ENCODE measurements around the gene IQCC.

IQCC gene

DNA sequence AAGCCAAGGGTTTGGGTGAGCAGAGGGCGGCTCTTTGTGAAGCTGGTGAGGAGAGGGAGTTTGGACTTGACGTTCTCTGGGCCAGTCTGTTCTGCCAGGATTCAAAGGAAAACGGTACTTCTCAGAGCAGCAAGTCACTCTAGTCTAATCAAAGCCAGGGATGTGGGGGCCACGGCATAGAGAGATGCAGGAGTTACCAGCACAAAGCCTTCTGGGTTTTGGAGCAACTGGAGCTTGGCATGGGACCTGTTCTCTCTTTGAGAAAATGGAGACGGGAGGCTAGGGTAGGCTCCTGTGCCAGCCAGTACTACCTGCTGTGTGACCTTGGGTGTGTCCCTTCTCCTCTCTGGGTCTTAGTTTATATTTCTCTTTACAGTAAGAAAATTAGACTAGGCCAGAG, 23.9 kb upstream of the IQCC start:
- Histone ChIP-seq H3K79me1 (replicated peaks; ENCODE audit: low read length, poor library complexity, severe bottlenecking) (peaks cover 5% of the 10 kb centered on the region), H3K4me2 (ENCODE audit: low read length, poor library complexity, severe bottlenecking) (peak overlapping the region; percentile 89), H3K36me3 (ENCODE audit: control insufficient read depth in 1 of 2, insufficient read depth in 2 of 2, low read depth in 1 of 2, low read length in 2 of 2) (peaks cover 27 to 50% of the 10 kb centered on the region in 2 experiments), H2AK5ac (ENCODE audit: low read length, severe bottlenecking) (no peak overlapping the region), H3K9me3 (ENCODE audit: control insufficient read depth, low read length) (no peaks in the 10 kb centered on the region), H3K4ac (ENCODE audit: low read depth in 1 of 2, low read length in 2 of 2) (no peak overlapping the region), H3K18ac (ENCODE audit: low read depth in 1 of 2, low read length in 2 of 2) (no peak overlapping the region), H3K27me3 (ENCODE audit: control insufficient read depth in 1 of 2, insufficient read depth in 1 of 2, low read length in 2 of 2) (no peaks in the 10 kb centered on the region), H3K23ac (ENCODE audit: low read length in 2 of 2) (no peak overlapping the region), H3K4me1 (ENCODE audit: control insufficient read depth, insufficient read depth, low read depth, low read length) (peaks cover 18% of the 10 kb centered on the region), H3K14ac (ENCODE audit: low read length in 2 of 2) (no peak overlapping the region), H2BK5ac (ENCODE audit: low read depth, low read length, poor library complexity, severe bottlenecking) (no peak overlapping the region), H2BK15ac (ENCODE audit: low read depth, poor library complexity, severe bottlenecking) (no peak overlapping the region), H2BK120ac (ENCODE audit: low read depth, low read length) (no peak overlapping the region), H2AFZ (ENCODE audit: low read depth, low read length) (no peak overlapping the region), H4K8ac (ENCODE audit: low read length) (no peak overlapping the region), H3K27ac (ENCODE audit: low read length, poor library complexity, severe bottlenecking) (no peak overlapping the region), H4K91ac (ENCODE audit: low read length) (no peak overlapping the region), H2BK12ac (ENCODE audit: low read length in 2 of 2) (no peak overlapping the region), H3K9ac (ENCODE audit: low read length) (peak overlapping the region; percentile 100), H3K4me3 (ENCODE audit: insufficient read depth in 1 of 2, low read depth in 1 of 2, low read length in 2 of 2) (peak overlapping the region in 1 of 2 experiments; percentile 96)
- WGBS, result 94% methylated on average over 5 of the region's 5 CpGs
- no peak for DNase-seq

DNA sequence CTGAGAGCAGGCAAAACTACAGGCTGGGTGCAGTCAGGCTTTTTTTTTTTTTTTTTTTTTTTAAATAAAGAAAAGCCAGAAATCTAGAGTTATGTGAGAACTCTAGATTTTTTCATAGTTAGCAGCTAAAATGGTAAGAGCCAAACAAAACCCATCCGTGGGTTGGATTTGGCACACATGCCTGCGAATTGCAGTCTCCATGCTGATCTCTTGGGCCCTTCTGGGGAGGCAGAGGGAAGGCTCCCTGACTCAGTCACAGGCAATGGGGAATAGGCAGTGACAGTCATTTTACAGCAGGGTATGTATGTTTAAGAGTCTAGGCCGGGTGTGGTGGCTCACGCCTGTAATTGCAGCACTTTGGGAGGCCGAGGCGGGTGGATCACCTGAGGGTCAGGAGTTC, 23.4 kb upstream of the IQCC start:
- no peak overlapping the region for H2AK5ac ChIP-seq (ENCODE audit: low read length, severe bottlenecking)
- peak overlapping the region; percentile 1 to 96 for H3K4me3 ChIP-seq (ENCODE audit: insufficient read depth in 1 of 2, low read depth in 1 of 2, low read length in 2 of 2)
- peaks cover 18% of the 10 kb centered on the region for H3K4me1 ChIP-seq (ENCODE audit: control insufficient read depth, insufficient read depth, low read depth, low read length)
- peak overlapping the region in 1 of 2 experiments; percentile 37 for H3K18ac ChIP-seq (ENCODE audit: low read depth in 1 of 2, low read length in 2 of 2)
- no peak overlapping the region for H2AFZ ChIP-seq (ENCODE audit: low read depth, low read length)
- H3K27ac ChIP-seq (ENCODE audit: low read length, poor library complexity, severe bottlenecking), result no peak overlapping the region
- no peak overlapping the region for H3K14ac ChIP-seq (ENCODE audit: low read length in 2 of 2)
- no peak overlapping the region for H3K4ac ChIP-seq (ENCODE audit: low read depth in 1 of 2, low read length in 2 of 2)
- no peak overlapping the region for H2BK5ac ChIP-seq (ENCODE audit: low read depth, low read length, poor library complexity, severe bottlenecking)
- H3K4me2 ChIP-seq (ENCODE audit: low read length, poor library complexity, severe bottlenecking), result peak overlapping the region; percentile 18
- H3K79me1 ChIP-seq (replicated peaks; ENCODE audit: low read length, poor library complexity, severe bottlenecking), result peaks cover 5% of the 10 kb centered on the region
- no peak for DNase-seq
- H2BK120ac ChIP-seq (ENCODE audit: low read depth, low read length), result peak overlapping the region; percentile 15
- H3K9ac ChIP-seq (ENCODE audit: low read length), result peak overlapping the region; percentile 100
- H2BK15ac ChIP-seq (ENCODE audit: low read depth, poor library complexity, severe bottlenecking), result no peak overlapping the region
- no peak overlapping the region for H4K8ac ChIP-seq (ENCODE audit: low read length)
- H2BK12ac ChIP-seq (ENCODE audit: low read length in 2 of 2), result no peak overlapping the region
- no peaks in the 10 kb centered on the region for H3K9me3 ChIP-seq (ENCODE audit: control insufficient read depth, low read length)
- WGBS, result 98% methylated on average over 6 of the region's 6 CpGs
- peaks cover 30 to 53% of the 10 kb centered on the region in 2 experiments for H3K36me3 ChIP-seq (ENCODE audit: control insufficient read depth in 1 of 2, insufficient read depth in 2 of 2, low read depth in 1 of 2, low read length in 2 of 2)
- H3K27me3 ChIP-seq (ENCODE audit: control insufficient read depth in 1 of 2, insufficient read depth in 1 of 2, low read length in 2 of 2), result no peaks in the 10 kb centered on the region
- no peak overlapping the region for H4K91ac ChIP-seq (ENCODE audit: low read length)
- peak overlapping the region in 1 of 2 experiments; percentile 34 for H3K23ac ChIP-seq (ENCODE audit: low read length in 2 of 2)

DNA sequence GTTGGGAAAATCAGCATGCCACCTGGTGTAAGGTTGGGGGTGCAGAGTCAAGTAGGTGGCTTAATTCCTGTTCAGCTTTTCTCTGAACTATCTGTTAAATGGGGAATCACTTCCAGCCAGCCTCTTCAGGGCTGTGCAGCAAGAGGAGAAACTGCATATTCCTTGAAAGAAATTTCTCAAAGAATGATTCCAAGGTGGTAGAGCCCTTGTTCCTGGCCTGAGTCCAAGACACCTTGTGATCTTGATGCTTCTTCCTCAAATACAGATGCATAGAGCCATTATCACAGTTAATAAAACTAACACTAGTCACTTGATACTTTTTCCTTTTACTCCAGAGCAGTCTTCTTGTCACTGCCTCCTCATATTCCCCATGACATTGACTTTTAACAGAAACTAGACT, 20.8 kb upstream of the IQCC start:
- no peaks in the 10 kb centered on the region for H3K9me3 ChIP-seq (ENCODE audit: control insufficient read depth, low read length)
- H4K91ac ChIP-seq (ENCODE audit: low read length), result no peak overlapping the region
- peaks cover 18% of the 10 kb centered on the region for H3K4me1 ChIP-seq (ENCODE audit: control insufficient read depth, insufficient read depth, low read depth, low read length)
- H3K4me2 ChIP-seq (ENCODE audit: low read length, poor library complexity, severe bottlenecking), result no peak overlapping the region
- H3K14ac ChIP-seq (ENCODE audit: low read length in 2 of 2), result no peak overlapping the region
- H3K9ac ChIP-seq (ENCODE audit: low read length), result no peak overlapping the region
- H2BK5ac ChIP-seq (ENCODE audit: low read depth, low read length, poor library complexity, severe bottlenecking), result no peak overlapping the region
- H3K23ac ChIP-seq (ENCODE audit: low read length in 2 of 2), result no peak overlapping the region
- H2BK15ac ChIP-seq (ENCODE audit: low read depth, poor library complexity, severe bottlenecking), result no peak overlapping the region
- no peak overlapping the region for H3K27ac ChIP-seq (ENCODE audit: low read length, poor library complexity, severe bottlenecking)
- H2AK5ac ChIP-seq (ENCODE audit: low read length, severe bottlenecking), result no peak overlapping the region
- H3K4ac ChIP-seq (ENCODE audit: low read depth in 1 of 2, low read length in 2 of 2), result no peak overlapping the region
- DNase-seq, result no peak
- no peak overlapping the region for H2AFZ ChIP-seq (ENCODE audit: low read depth, low read length)
- H3K18ac ChIP-seq (ENCODE audit: low read depth in 1 of 2, low read length in 2 of 2), result no peak overlapping the region
- H3K79me1 ChIP-seq (replicated peaks; ENCODE audit: low read length, poor library complexity, severe bottlenecking), result peaks cover 16% of the 10 kb centered on the region
- no peaks in the 10 kb centered on the region for H3K27me3 ChIP-seq (ENCODE audit: control insufficient read depth in 1 of 2, insufficient read depth in 1 of 2, low read length in 2 of 2)
- peak overlapping the region in 1 of 2 experiments; percentile 46 for H3K4me3 ChIP-seq (ENCODE audit: insufficient read depth in 1 of 2, low read depth in 1 of 2, low read length in 2 of 2)
- H2BK12ac ChIP-seq (ENCODE audit: low read length in 2 of 2), result no peak overlapping the region
- peaks cover 51 to 79% of the 10 kb centered on the region in 2 experiments for H3K36me3 ChIP-seq (ENCODE audit: control insufficient read depth in 1 of 2, insufficient read depth in 2 of 2, low read depth in 1 of 2, low read length in 2 of 2)
- no peak overlapping the region for H2BK120ac ChIP-seq (ENCODE audit: low read depth, low read length)
- no peak overlapping the region for H4K8ac ChIP-seq (ENCODE audit: low read length)

DNA sequence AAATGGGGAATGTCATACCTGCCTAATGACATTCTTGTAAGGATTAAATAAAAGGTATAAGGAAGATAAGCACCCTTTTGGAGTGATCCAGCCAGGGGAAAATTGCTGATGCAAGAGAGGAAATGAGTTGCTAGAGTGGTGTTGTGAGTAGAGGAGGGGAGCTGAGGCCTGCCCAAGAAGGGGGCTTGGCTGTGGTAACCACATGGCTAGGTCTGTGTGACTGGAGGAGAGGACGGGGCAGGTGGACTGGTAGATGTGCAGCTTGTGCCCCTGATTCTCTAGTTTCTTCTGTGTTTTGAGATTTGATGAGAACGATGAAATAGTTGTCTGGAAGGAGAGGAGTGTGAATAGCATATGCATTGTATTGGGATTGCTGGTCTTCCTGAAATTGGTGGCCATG, 19.4 kb upstream of the IQCC start:
- H3K9ac ChIP-seq (ENCODE audit: low read length), result peak overlapping the region; percentile 14
- no peaks in the 10 kb centered on the region for H3K9me3 ChIP-seq (ENCODE audit: control insufficient read depth, low read length)
- 98% methylated on average over 2 of the region's 2 CpGs for WGBS
- no peak overlapping the region for H2BK15ac ChIP-seq (ENCODE audit: low read depth, poor library complexity, severe bottlenecking)
- no peak overlapping the region for H3K27ac ChIP-seq (ENCODE audit: low read length, poor library complexity, severe bottlenecking)
- H3K27me3 ChIP-seq (ENCODE audit: control insufficient read depth in 1 of 2, insufficient read depth in 1 of 2, low read length in 2 of 2), result no peaks in the 10 kb centered on the region
- H4K91ac ChIP-seq (ENCODE audit: low read length), result no peak overlapping the region
- peaks cover 22% of the 10 kb centered on the region for H3K79me1 ChIP-seq (replicated peaks; ENCODE audit: low read length, poor library complexity, severe bottlenecking)
- no peak overlapping the region for H3K18ac ChIP-seq (ENCODE audit: low read depth in 1 of 2, low read length in 2 of 2)
- H3K4me2 ChIP-seq (ENCODE audit: low read length, poor library complexity, severe bottlenecking), result no peak overlapping the region
- H3K23ac ChIP-seq (ENCODE audit: low read length in 2 of 2), result no peak overlapping the region
- H2BK12ac ChIP-seq (ENCODE audit: low read length in 2 of 2), result no peak overlapping the region
- no peak overlapping the region for H3K4me3 ChIP-seq (ENCODE audit: insufficient read depth in 1 of 2, low read depth in 1 of 2, low read length in 2 of 2)
- H4K8ac ChIP-seq (ENCODE audit: low read length), result no peak overlapping the region
- no peak for DNase-seq
- no peak overlapping the region for H2AK5ac ChIP-seq (ENCODE audit: low read length, severe bottlenecking)
- no peak overlapping the region for H2BK120ac ChIP-seq (ENCODE audit: low read depth, low read length)
- no peak overlapping the region for H2BK5ac ChIP-seq (ENCODE audit: low read depth, low read length, poor library complexity, severe bottlenecking)
- H3K4me1 ChIP-seq (ENCODE audit: control insufficient read depth, insufficient read depth, low read depth, low read length), result peaks cover 17% of the 10 kb centered on the region
- no peak overlapping the region for H2AFZ ChIP-seq (ENCODE audit: low read depth, low read length)
- no peak overlapping the region for H3K14ac ChIP-seq (ENCODE audit: low read length in 2 of 2)
- H3K4ac ChIP-seq (ENCODE audit: low read depth in 1 of 2, low read length in 2 of 2), result no peak overlapping the region
- peaks cover 65 to 87% of the 10 kb centered on the region in 2 experiments for H3K36me3 ChIP-seq (ENCODE audit: control insufficient read depth in 1 of 2, insufficient read depth in 2 of 2, low read depth in 1 of 2, low read length in 2 of 2)

Data from mesenchymal stem cell (in vitro differentiated cells and primary cell).